GM21723 (cell line): Measurements from ENCODE around the gene SH3PXD2A.
A peak's percentile ranks its signal among the peaks of the same experiment; 100 is the strongest.

Experiments used
- ATAC-seq: cut with Tn5 transposase; IDR thresholded peaks from one replicate; pipeline ENCODE4 v1.9.1; 2021; ENCODE audit warnings: mild to moderate bottlenecking, moderate library complexity; ENCODE audit not compliant: unreplicated experiment

SH3PXD2A gene

DNA sequence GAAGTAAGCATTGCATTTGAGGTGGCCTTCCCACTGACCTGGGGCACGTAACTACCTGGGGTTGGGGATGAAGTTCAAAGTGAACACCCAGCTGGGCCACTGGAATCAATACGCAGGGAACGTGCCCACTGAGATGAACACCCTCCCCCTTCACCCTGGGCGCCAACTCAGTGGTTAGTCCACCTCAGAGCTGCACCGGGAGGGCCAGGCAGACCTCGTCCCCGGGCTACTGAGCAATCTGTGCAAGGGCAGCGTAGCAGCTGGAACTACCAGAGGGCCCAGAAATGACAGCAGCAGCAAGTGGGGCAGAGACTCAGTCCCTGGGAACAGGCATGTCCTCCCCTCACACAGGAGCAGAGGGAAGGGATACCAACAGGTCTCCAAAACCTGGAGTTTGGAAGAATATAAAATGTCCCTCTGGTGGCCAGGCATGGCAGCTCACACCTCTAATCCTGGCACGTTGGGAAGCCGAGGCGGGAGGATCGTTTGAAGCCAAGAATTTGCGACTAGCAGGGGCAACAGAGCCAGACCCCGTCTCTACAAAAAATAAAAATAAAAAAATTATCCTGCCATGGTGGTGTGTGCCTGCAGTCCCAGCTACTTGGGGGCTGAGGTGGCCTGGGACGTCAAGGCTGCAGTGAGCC, 143.9 kb downstream of the SH3PXD2A start:
- no peak for ATAC-seq

DNA sequence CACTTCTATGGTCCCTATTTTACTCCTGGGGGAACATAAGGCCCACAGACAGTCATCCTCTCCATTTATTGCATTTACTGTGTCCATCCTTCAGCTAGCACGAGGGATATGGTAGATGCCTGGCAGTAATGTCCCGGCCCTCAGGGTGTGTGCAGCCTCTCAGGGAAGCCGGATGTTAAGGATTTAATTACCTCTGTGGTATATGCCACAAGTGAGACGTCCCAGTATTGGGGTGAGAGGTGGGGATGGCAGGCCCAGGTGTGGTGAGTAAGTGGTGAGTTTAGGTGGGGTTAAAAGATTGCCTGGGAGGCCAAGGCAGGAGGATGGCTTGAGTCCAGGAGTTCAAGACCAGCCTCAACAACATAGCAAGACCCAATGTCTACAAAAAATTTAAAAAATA, 144.9 kb downstream of the SH3PXD2A start:
- no peak for ATAC-seq

DNA sequence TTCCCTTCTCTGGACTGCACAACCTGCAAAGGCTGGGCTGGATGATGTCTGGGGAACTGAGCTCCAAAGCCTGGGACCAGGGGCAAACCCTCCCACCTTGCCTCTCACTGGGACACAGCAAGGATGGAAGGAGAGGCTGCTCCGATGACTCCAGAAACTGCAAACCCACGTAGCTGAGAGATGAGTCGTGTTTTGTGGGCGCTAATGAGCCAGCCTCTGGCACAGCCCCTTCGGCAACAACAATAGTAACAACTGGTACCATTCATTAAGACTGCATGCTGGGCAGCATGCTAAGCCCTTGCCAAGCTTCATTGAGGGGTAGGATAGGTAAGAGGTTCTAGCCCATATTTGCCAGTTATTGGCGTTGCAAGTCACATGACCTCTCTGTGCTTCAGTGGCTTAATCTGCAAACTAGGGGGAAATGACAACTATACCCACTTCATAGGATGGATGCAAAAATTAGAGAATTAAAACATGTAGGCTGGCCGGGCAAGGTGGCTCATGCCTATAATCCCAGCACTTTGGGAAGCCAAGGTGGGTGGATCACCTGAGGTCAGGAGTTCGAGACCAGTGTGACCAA, 145.9 kb downstream of the SH3PXD2A start:
- ATAC-seq = no peak

DNA sequence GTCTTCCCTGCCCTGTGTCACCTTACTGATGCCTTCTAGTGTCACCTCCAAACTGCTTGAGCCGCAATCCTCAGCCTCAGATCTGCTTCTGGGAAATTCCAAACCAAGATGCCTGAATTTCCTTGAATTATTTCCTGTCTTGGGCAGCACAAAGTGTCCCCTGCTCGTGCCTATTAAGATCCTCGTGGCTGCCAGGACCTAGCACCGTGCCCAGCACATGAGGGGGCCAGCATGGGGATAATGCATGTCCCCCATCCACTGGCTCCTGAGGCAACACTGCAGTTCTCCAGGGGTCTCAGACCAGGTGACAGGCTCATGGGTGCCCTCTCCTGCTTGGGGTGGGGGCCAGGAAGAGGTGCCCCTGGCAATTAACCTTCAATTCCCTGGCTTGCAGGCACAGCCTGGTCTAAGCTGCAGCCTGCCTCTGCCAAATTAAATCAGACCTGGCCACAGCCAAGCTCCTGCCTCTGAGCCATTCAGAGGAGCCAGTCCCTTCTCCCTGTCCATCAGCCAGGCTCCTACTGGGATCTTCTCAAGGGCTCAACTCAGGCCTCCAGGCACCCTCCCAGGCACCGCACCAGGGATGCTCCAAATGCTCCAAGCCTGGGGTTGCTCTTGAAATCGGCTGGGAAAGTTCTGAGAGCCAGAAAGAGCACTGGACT, 146.6 kb downstream of the SH3PXD2A start:
- ATAC-seq = no peak

DNA sequence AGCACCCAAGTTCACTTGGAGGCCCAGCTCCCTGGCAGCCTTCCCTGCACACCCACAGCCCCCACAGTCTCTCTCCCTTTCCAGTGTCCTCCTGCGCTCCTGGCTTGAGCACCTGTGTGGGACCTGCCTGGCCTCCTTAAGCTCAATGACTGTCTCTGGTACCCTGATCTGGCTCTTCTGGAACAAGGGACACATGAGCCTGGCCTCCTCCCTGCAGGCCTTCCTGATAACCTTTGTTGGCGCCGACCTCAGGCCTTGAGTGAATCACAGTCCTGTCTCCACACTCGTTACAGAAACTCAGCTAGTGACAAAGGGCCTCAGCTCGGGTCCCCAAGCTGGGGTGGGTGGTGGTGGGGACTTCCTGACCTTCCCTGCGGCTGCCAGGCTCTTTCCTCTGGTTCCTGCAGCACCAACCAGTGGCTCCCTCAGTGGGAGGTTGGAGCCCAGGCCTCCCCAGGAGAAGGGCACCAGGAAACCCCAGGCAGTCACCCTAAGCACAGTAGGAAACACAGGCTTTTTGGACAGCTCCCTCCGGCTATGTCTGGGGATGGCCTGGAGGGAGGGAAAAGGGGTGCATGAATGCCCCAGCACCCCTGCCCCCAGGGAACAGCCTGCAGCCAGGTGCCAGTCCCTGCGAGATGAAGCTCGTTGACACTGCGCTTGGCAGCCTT, 147.3 kb downstream of the SH3PXD2A start:
- no peak for ATAC-seq

DNA sequence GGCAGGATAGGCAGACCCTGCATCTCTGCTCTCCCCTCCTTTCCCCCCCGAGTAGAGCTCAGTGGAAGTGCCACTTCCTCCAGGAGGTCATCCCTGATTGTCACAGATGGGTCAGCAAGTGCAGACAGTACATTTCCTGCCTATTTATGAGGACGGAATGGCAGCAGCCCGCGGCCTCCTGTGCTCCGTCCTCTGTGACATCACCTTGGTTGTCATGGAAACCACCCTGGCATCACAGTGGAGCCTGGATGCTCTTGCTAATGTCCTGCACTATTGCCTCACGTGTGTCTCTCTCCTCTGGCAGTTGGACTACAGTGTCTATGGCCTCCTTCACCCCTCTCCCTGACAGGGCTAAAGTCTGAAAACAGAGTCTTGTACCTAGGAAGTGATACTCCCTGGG, 148.6 kb downstream of the SH3PXD2A start:
- ATAC-seq = no peak

- no peak for ATAC-seq
These were observed 149.3 kb downstream of the SH3PXD2A start for GRCh38 chr10:103706047-103706446.

- no peak for ATAC-seq
These were observed 151.1 kb downstream of the SH3PXD2A start for GRCh38 chr10:103703941-103704919.

GRCh38 chr10:103701380-103702222, 153.8 kb downstream of the SH3PXD2A start:
- ATAC-seq = no peak

- ATAC-seq = no peak
These were observed 155.0 kb downstream of the SH3PXD2A start for GRCh38 chr10:103700436-103700715.

DNA sequence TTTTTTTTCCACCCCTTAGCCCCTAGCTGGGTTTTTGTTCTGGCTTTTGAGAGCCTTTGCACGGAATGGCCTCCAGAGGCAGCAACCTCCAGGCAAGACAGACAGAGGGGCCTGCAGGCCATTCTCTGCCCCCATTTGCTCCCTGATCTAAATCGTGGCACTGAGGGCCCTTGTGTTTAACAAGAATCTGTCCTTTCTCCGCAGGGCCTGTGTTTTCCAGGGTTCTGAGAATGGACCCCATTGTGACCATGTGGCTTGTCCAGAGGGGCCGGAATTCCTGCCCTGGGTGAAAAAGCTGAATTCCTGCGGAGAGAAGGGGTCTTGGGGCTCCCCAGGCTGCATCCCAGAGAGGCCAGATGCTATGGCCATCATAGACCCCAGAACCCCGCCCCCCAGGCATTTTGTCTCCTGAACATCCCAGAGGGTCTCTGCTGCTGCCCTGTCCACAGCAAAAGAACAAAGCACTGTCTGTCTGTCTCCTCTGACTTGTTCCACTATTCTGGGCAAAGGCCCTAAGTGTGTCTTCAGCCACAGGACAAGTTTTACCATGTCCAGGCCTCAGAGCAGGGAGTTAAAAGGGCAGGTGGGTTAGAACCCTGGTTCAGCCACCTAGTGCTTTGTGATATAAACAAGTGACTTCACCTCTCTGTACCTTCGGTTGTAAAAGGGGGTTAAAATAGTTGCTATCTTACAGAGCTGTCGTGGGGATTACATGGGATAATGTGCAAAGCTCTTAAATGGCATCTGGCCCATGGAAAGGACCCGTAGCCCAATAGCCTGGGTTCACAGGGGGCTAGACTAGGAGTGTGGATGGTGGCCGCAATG, 155.6 kb downstream of the SH3PXD2A start:
- no peak for ATAC-seq

- ATAC-seq = no peak
These were observed 157.1 kb downstream of the SH3PXD2A start for GRCh38 chr10:103698266-103698665.

DNA sequence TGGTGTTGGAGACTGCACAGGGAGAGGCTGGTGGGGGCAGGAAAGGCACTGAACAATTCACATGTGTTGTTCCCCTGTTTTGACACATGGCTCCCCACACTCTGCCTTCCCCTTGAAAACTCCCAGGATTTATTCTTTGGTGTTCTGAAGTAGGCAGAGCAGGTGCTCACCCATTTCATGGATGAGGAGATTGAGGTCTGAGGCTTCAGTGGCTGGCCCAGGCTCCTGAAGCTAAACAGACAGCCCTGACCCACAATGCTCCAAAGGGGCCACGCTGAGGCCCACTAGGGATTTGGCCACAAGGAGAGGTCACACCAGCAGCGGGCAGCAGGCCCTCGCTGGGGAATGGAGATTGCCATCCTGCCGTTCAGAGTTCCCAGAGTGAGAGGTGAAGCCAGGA, 157.6 kb downstream of the SH3PXD2A start:
- ATAC-seq = no peak

DNA sequence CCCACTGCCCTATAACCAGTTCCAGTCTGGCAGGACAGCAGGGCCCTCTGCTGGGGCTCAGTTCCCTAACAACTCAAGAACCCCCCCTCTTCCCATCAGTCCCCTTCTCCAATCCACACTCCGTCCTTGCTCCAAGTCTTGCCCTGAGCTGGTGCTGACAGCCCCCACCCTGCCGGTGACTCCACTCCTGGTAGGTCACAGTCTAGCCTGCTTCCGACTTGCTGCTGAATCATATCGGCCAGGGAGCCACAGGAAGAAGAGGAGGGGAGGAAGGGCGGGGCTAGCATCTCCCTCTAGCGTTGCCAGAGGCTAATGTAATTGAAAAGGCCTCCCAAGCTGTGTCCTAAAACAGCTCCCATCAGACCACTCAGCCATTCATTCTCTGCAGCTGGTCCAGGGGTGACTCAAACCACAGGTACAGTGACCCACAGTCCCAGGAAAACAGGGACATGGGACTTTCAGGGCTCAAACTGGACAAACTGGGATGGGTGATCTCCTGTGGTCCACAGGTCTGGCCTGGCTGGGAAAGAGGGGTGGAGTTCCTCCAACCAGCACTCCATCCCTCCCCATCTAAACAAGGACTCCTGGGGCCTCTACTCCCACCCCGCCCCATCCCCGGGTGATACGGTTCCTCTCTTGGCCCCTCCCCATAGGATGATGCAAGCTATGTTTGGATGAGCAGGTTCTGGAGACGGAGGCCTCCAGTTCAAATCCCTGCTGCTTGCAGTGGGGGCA, 158.8 kb downstream of the SH3PXD2A start:
- ATAC-seq = peak; percentile 31

DNA sequence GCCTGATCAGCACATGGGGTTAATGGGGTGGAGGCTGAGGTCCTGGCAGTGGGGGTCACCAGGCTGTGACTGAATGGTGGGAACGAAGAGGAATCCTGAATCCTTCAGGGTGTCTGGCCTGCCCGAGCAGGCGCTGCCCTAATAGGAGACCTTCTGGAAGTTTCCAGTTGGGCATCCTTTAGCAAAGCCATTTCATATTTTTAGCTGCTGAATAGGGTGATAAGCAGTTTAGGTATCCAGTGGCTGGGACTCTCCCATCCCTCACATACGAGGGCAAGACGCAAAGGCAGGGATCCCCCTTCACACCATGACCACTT, 159.3 kb downstream of the SH3PXD2A start:
- no peak for ATAC-seq

DNA sequence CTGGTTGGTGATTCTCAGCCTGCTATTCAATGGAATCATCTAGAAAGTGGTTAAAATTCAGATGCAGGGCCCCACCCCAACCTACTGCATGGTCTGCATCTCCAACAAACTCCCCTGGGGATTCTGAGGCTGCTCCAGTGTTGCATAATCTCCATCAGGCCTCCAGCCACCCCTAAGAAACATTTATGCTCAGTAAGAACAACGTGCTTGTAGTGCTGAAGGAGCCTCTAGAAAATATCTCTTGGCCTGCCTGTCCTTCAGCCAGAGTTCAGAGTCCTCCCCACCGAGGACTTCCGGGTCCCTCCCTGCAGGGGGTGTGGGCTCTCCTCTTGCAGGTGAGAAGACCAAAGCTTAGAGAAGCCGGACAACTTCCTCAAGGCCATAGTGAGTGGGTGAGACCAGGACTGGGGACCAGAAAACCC, 159.8 kb downstream of the SH3PXD2A start:
- ATAC-seq = no peak

- ATAC-seq = no peak
These were observed 161.6 kb downstream of the SH3PXD2A start for GRCh38 chr10:103693812-103694205.

DNA sequence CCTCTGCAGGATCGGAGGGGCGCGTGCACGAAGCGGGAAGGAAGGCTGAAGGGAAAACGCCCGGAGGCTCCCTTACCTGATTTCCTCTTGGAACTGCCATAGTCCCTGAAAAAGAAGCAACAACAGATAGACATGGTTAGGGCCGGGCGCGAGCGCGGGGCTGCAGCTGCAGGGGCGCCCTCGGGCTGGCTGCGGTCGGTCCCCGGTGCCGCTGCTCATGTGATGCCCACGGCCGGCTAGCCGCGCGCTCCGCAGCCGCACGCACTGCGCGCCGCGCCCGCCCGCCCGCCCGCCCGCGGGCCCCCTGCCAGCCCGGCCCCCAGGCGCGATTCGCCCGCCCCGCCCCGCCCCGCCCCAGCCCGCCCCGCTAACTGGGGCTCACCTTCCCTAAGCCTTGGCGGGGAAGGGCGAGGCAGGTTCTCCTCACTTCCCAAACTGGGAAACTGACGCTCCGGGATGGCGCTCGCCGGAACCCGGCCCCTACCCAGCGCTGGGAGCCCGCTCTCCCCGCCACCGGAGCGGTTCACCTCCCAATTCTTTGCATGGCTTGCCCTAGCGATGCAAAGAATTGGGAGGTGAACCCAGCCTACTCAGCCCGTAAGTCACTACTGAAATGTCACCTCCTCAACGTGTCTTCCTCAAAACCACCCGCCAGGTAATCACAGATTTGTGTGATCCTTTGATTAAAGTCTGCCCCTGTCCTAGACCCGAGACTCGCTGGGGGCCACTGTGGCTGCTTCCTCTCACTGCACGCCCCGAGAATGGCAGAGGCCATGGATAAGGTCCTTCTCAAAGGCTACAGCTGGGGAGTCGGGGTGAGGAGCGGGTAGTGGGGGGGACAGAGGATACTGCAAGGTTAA, 162.2 kb downstream of the SH3PXD2A start:
- peak; percentile 24 for ATAC-seq
